Uterus (tissue), 2 donors: ENCODE data around the gene PIN4.

ENCODE experiments used
- POLR2A ChIP-seq, 2 donors: fragments of 450-650 bp; IDR thresholded peaks; one replicate each; pipeline ENCODE4 v1.6.1; 2016; ENCODE audit warnings: antibody characterized with exemption in 2 of 2, mild to moderate bottlenecking in 1 of 2, moderate library complexity in 1 of 2
- TF ChIP-seq, protein P1 (sequence below), 4 experiments: fragments of 200-600 bp in 2 of 4; fragments of 450-650 bp in 2 of 4; sonication (generic) in 2 of 4; IDR thresholded peaks; one replicate each; pipeline ENCODE4 v1.5.1; 2016 to 2019; ENCODE audit warnings: antibody characterized with exemption in 4 of 4, mild to moderate bottlenecking in 2 of 4, moderate library complexity in 1 of 4

DNA sequence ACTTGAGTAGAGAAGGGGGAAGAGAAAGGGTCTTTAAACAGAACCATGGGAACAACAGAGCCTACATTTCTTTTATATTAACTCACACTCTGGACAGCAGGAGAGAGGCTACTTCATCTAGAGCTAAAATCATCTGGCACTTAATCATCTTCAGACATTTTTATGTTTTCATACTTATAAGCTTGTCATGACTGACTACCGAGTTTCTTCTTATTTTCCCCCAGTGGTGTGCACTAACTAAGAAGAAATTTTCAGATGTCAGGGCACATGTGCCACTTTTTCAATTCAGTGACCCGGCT lies 38.0 kb upstream of the PIN4 start:
- TF ChIP-seq, protein P1, sequence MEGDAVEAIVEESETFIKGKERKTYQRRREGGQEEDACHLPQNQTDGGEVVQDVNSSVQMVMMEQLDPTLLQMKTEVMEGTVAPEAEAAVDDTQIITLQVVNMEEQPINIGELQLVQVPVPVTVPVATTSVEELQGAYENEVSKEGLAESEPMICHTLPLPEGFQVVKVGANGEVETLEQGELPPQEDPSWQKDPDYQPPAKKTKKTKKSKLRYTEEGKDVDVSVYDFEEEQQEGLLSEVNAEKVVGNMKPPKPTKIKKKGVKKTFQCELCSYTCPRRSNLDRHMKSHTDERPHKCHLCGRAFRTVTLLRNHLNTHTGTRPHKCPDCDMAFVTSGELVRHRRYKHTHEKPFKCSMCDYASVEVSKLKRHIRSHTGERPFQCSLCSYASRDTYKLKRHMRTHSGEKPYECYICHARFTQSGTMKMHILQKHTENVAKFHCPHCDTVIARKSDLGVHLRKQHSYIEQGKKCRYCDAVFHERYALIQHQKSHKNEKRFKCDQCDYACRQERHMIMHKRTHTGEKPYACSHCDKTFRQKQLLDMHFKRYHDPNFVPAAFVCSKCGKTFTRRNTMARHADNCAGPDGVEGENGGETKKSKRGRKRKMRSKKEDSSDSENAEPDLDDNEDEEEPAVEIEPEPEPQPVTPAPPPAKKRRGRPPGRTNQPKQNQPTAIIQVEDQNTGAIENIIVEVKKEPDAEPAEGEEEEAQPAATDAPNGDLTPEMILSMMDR (IDR thresholded peaks at IDR 0.05), result no peak
- TF ChIP-seq POLR2A (IDR thresholded peaks at IDR 0.05), result no peak
